Measurements from ENCODE around the gene NHS. TPM values are rescaled to one million over a fixed set of nuclear protein-coding genes. Genes with fewer than 3 reads are reported as not detected.
A peak's percentile ranks its signal among the peaks of the same experiment; 100 is the strongest.
"Not testable (repeated sequence)": the region's sequence is repeated elsewhere in the genome, so short reads cannot be mapped to it uniquely, and the experiment has no call there.

Gene NHS
- total and polyA plus RNA-seq, 9 donors: 1.2 to 3.0 (median 1.8) TPM

GRCh38 chrX:17566740-17567139 is 191.7 kb downstream of the NHS start:
- no peak for DNase-seq
- no peak overlapping the region for H3K4me3 ChIP-seq (ENCODE audit: low read length)
- H3K9me3 ChIP-seq (replicated peaks; ENCODE audit: control insufficient read depth, low read depth, low read length): no peaks in the 10 kb centered on the region
- peaks cover 14% of the 10 kb centered on the region for H3K27me3 ChIP-seq (ENCODE audit: control insufficient read depth, insufficient read depth, low read length)
- WGBS (ENCODE audit: insufficient coverage): 80% methylated on average over 2 of the region's 4 CpGs
- H3K4me1 ChIP-seq (ENCODE audit: control insufficient read depth, insufficient read depth, low read length): no peaks in the 10 kb centered on the region
- H3K36me3 ChIP-seq (ENCODE audit: control insufficient read depth, insufficient read depth, low read length): no peaks in the 10 kb centered on the region
- no peak overlapping the region for H3K27ac ChIP-seq (ENCODE audit: low read length)

GRCh38 chrX:17567187-17567586 is 192.2 kb downstream of the NHS start:
- peak; percentile 25 for DNase-seq
- no peaks in the 10 kb centered on the region for H3K9me3 ChIP-seq (replicated peaks; ENCODE audit: control insufficient read depth, low read depth, low read length)
- H3K36me3 ChIP-seq (ENCODE audit: control insufficient read depth, insufficient read depth, low read length): no peaks in the 10 kb centered on the region
- no peak overlapping the region for H3K4me3 ChIP-seq (ENCODE audit: low read length)
- H3K27me3 ChIP-seq (ENCODE audit: control insufficient read depth, insufficient read depth, low read length): peaks cover 13% of the 10 kb centered on the region
- H3K27ac ChIP-seq (ENCODE audit: low read length): no peak overlapping the region
- no CpG with 5 or more reads among the region's 8 CpGs for WGBS (ENCODE audit: insufficient coverage)
- no peaks in the 10 kb centered on the region for H3K4me1 ChIP-seq (ENCODE audit: control insufficient read depth, insufficient read depth, low read length)

GRCh38 chrX:17567821-17568220 is 192.8 kb downstream of the NHS start:
- WGBS (ENCODE audit: insufficient coverage): 33% methylated on average over 1 of the region's 2 CpGs
- H3K27ac ChIP-seq (ENCODE audit: low read length): no peak overlapping the region

GRCh38 chrX:17568804-17569203 is 193.8 kb downstream of the NHS start:
- not testable (repeated sequence) for H3K27me3 ChIP-seq (ENCODE audit: control insufficient read depth, insufficient read depth, low read length); H3K4me3 ChIP-seq (ENCODE audit: low read length); H3K4me1 ChIP-seq (ENCODE audit: control insufficient read depth, insufficient read depth, low read length); H3K27ac ChIP-seq (ENCODE audit: low read length); H3K36me3 ChIP-seq (ENCODE audit: control insufficient read depth, insufficient read depth, low read length); DNase-seq; H3K9me3 ChIP-seq (replicated peaks; ENCODE audit: control insufficient read depth, low read depth, low read length)
- WGBS (ENCODE audit: insufficient coverage): no CpG with 5 or more reads among the region's 3 CpGs

More at GRCh38 chrX:17567821-17568220, 192.8 kb downstream of the NHS start:
- H3K27me3 ChIP-seq (ENCODE audit: control insufficient read depth, insufficient read depth, low read length): peaks cover 11% of the 10 kb centered on the region
- H3K36me3 ChIP-seq (ENCODE audit: control insufficient read depth, insufficient read depth, low read length): no peaks in the 10 kb centered on the region
- H3K4me1 ChIP-seq (ENCODE audit: control insufficient read depth, insufficient read depth, low read length): no peaks in the 10 kb centered on the region
- no peak overlapping the region for H3K4me3 ChIP-seq (ENCODE audit: low read length)
- no peaks in the 10 kb centered on the region for H3K9me3 ChIP-seq (replicated peaks; ENCODE audit: control insufficient read depth, low read depth, low read length)
- DNase-seq: no peak

GRCh38 chrX:17579026-17579425 is 204.0 kb downstream of the NHS start:
- peaks cover 31% of the 10 kb centered on the region for H3K27me3 ChIP-seq (ENCODE audit: control insufficient read depth, insufficient read depth, low read length)
- H3K36me3 ChIP-seq (ENCODE audit: control insufficient read depth, insufficient read depth, low read length): no peaks in the 10 kb centered on the region
- DNase-seq: no peak
- no peak overlapping the region for H3K4me3 ChIP-seq (ENCODE audit: low read length)
- WGBS (ENCODE audit: insufficient coverage): no CpG with 5 or more reads among the region's 5 CpGs
- no peak overlapping the region for H3K27ac ChIP-seq (ENCODE audit: low read length)
- no peaks in the 10 kb centered on the region for H3K9me3 ChIP-seq (replicated peaks; ENCODE audit: control insufficient read depth, low read depth, low read length)
- H3K4me1 ChIP-seq (ENCODE audit: control insufficient read depth, insufficient read depth, low read length): peaks cover 6% of the 10 kb centered on the region

- WGBS (ENCODE audit: insufficient coverage): 39% methylated on average over 4 of the region's 6 CpGs
- H3K36me3 ChIP-seq (ENCODE audit: control insufficient read depth, insufficient read depth, low read length): no peaks in the 10 kb centered on the region
These were observed 205.6 kb downstream of the NHS start for GRCh38 chrX:17580539-17581152.

GRCh38 chrX:17581641-17582040 is 206.6 kb downstream of the NHS start:
- H3K4me1 ChIP-seq (ENCODE audit: control insufficient read depth, insufficient read depth, low read length): peaks cover 6% of the 10 kb centered on the region
- no peaks in the 10 kb centered on the region for H3K9me3 ChIP-seq (replicated peaks; ENCODE audit: control insufficient read depth, low read depth, low read length)
- no peak for DNase-seq
- H3K36me3 ChIP-seq (ENCODE audit: control insufficient read depth, insufficient read depth, low read length): no peaks in the 10 kb centered on the region
- no peak overlapping the region for H3K4me3 ChIP-seq (ENCODE audit: low read length)
- peaks cover 33% of the 10 kb centered on the region for H3K27me3 ChIP-seq (ENCODE audit: control insufficient read depth, insufficient read depth, low read length)
- no peak overlapping the region for H3K27ac ChIP-seq (ENCODE audit: low read length)
- 40% methylated on average over 1 of the region's 5 CpGs for WGBS (ENCODE audit: insufficient coverage)

More at GRCh38 chrX:17580539-17581152, 205.6 kb downstream of the NHS start:
- Histone ChIP-seq H3K4me3 (ENCODE audit: low read length) (no peak overlapping the region), H3K9me3 (replicated peaks; ENCODE audit: control insufficient read depth, low read depth, low read length) (no peaks in the 10 kb centered on the region), H3K27ac (ENCODE audit: low read length) (no peak overlapping the region), H3K27me3 (ENCODE audit: control insufficient read depth, insufficient read depth, low read length) (peaks cover 33% of the 10 kb centered on the region), H3K4me1 (ENCODE audit: control insufficient read depth, insufficient read depth, low read length) (peaks cover 6% of the 10 kb centered on the region)
- DNase-seq: peak; percentile 90

GRCh38 chrX:17584248-17584681 is 209.3 kb downstream of the NHS start:
- H3K4me1 ChIP-seq (ENCODE audit: control insufficient read depth, insufficient read depth, low read length): peaks cover 6% of the 10 kb centered on the region
- no peaks in the 10 kb centered on the region for H3K36me3 ChIP-seq (ENCODE audit: control insufficient read depth, insufficient read depth, low read length)
- WGBS (ENCODE audit: insufficient coverage): 36% methylated on average over 2 of the region's 4 CpGs
- no peak overlapping the region for H3K4me3 ChIP-seq (ENCODE audit: low read length)
- DNase-seq: no peak
- H3K9me3 ChIP-seq (replicated peaks; ENCODE audit: control insufficient read depth, low read depth, low read length): no peaks in the 10 kb centered on the region
- H3K27ac ChIP-seq (ENCODE audit: low read length): no peak overlapping the region
- peaks cover 30% of the 10 kb centered on the region for H3K27me3 ChIP-seq (ENCODE audit: control insufficient read depth, insufficient read depth, low read length)

- Histone ChIP-seq H3K4me3 (ENCODE audit: low read length) (no peak overlapping the region), H3K36me3 (ENCODE audit: control insufficient read depth, insufficient read depth, low read length) (no peaks in the 10 kb centered on the region), H3K27me3 (ENCODE audit: control insufficient read depth, insufficient read depth, low read length) (peaks cover 24% of the 10 kb centered on the region), H3K9me3 (replicated peaks; ENCODE audit: control insufficient read depth, low read depth, low read length) (no peaks in the 10 kb centered on the region), H3K27ac (ENCODE audit: low read length) (no peak overlapping the region), H3K4me1 (ENCODE audit: control insufficient read depth, insufficient read depth, low read length) (peaks cover 6% of the 10 kb centered on the region)
- DNase-seq: no peak
- no CpG with 5 or more reads among the region's 3 CpGs for WGBS (ENCODE audit: insufficient coverage)
These were observed 210.0 kb downstream of the NHS start for GRCh38 chrX:17585006-17585405.

GRCh38 chrX:17587366-17587765 is 212.4 kb downstream of the NHS start:
- H3K27ac ChIP-seq (ENCODE audit: low read length): no peak overlapping the region
- H3K27me3 ChIP-seq (ENCODE audit: control insufficient read depth, insufficient read depth, low read length): peaks cover 18% of the 10 kb centered on the region
- no peak overlapping the region for H3K4me3 ChIP-seq (ENCODE audit: low read length)
- H3K4me1 ChIP-seq (ENCODE audit: control insufficient read depth, insufficient read depth, low read length): no peaks in the 10 kb centered on the region
- no peaks in the 10 kb centered on the region for H3K36me3 ChIP-seq (ENCODE audit: control insufficient read depth, insufficient read depth, low read length)
- no CpG with 5 or more reads among the region's 6 CpGs for WGBS (ENCODE audit: insufficient coverage)
- no peak for DNase-seq
- H3K9me3 ChIP-seq (replicated peaks; ENCODE audit: control insufficient read depth, low read depth, low read length): no peaks in the 10 kb centered on the region

- Histone ChIP-seq H3K27me3 (ENCODE audit: control insufficient read depth, insufficient read depth, low read length) (peaks cover 13% of the 10 kb centered on the region), H3K4me3 (ENCODE audit: low read length) (no peak overlapping the region), H3K27ac (ENCODE audit: low read length) (no peak overlapping the region), H3K9me3 (replicated peaks; ENCODE audit: control insufficient read depth, low read depth, low read length) (no peaks in the 10 kb centered on the region), H3K4me1 (ENCODE audit: control insufficient read depth, insufficient read depth, low read length) (no peaks in the 10 kb centered on the region), H3K36me3 (ENCODE audit: control insufficient read depth, insufficient read depth, low read length) (no peaks in the 10 kb centered on the region)
- no CpG with 5 or more reads among the region's 3 CpGs for WGBS (ENCODE audit: insufficient coverage)
- no peak for DNase-seq
These were observed 213.3 kb downstream of the NHS start for GRCh38 chrX:17588303-17588702.

Measured in muscle of leg (tissue), 11 donors.